DMS79 treated with DMSO at 0.1 percent for 48 hours (cell line): ENCODE data around the gene RBM3.
"Not testable (repeated sequence)": the region's sequence is repeated elsewhere in the genome, so short reads cannot be mapped to it uniquely, and the experiment has no call there.

Source experiments
- DNase-seq: peaks from one replicate; lab custom pipeline; 2025; lab: John Stamatoyannopoulos, UW

Gene RBM3

DNA sequence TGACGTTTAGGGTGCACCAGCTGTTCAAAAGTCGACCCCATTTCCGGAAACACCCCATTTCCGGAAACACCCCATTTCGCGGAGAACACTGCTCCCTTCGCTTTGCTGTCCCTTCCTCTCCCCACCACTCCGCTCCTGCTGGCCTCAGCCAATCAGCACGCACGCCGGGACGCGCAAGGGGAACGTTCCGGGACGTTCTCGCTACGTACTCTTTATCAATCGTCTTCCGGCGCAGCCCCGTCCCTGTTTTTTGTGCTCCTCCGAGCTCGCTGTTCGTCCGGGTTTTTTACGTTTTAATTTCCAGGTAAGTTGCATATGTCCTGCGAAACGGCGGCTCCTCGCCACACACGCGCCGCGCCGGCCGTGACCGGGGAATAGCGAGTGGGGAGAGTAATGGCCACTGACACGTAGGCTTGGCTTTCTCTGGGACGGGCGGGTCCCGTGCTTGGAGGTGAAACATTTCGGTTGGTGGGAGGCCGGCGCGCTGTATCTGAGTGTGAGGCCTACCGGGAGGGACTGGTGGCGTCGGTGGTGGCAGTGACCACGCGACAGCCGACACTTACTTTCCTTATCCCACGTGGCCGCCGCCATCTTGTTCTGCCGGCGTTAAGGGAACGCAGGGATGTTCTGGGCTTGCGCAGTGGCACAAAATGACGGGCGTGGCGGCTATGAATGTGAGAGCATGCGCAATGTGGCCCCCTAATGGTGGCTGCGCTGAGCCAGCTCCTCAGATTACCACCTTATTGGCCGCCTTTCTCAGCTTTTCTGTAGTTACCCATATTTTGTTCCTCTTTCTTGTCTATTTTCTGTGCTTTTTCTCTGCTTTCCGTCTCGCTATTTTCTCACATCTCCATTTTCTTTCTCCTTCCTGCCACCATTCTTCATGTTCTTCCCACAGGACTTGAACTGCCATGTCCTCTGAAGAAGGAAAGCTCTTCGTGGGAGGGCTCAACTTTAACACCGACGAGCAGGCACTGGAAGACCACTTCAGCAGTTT is at the start of gene RBM3:
Gene RBM3 (plus strand): TSS at position 215 of the 997 bp plus-strand sequence. CDS start 697 bp downstream, at position 912.
- peak; percentile 82 for DNase-seq

DNA sequence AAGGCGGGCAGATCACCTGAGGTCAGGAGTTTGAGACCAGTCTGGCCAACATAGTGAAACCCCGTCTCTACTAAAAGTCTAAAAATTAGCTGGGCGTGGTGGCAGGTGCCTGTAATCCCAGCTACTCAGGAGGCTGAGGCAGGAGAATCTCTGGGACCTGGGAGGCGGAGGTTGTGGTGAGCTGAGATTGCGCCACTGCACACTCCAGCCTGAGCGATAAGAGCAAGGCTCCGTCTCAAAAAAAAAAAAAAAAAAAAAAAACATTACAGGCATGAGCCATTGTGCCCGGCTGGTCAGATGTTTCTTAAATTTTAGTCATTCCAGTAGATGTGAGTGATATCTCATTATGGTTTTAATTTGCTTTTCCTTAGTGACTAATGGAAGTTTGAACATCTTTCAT is 48.4 kb upstream of the RBM3 start:
- DNase-seq = not testable (repeated sequence)

DNA sequence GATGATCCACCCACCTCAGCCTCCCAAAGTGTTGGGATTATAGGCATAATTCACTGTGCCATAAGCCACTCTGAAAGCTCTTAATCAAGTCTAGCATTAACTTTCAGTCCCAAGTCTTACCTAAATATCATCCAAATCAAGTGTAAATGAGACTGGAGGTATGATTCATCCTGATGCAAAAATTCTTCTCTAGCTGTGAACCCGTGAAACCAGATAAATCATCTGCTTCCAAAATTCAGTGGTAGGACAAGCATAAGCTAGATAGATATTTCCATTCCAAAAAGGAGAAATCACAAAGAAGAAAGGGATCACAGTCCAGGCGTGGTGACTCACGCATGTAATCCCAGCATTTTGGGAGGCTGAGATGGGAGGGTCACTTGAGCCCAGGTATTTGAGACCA is 43.5 kb upstream of the RBM3 start:
- DNase-seq = no peak

DNA sequence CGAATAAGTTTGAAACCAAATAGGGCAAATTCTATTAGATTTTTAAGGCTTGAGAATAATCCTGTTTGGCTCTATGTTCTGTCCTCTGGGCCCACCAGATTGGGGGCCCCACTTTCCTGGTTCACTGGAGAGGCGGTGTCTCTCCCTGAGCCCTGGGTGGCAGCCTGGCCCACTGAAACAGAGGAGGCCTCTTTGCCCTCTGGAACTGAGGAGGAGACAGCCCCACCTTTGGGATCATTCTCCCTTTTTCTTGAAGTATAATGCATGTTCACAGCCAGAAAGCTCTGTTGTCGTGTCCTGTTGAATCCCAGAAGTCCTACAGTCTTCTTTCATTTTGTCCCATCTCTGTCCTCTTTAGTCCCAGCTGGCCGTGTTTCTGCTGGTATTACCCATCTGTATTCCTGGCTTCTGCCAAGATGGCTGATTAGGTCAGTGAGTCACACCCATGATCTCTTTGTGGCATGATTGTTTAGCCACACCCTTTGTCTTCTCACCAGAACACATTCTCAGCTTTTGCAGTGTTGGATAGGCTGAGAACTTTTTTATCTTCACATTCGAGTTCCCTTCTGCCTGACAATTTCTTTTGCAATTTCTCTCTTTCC is 42.8 kb upstream of the RBM3 start:
- DNase-seq = no peak

DNA sequence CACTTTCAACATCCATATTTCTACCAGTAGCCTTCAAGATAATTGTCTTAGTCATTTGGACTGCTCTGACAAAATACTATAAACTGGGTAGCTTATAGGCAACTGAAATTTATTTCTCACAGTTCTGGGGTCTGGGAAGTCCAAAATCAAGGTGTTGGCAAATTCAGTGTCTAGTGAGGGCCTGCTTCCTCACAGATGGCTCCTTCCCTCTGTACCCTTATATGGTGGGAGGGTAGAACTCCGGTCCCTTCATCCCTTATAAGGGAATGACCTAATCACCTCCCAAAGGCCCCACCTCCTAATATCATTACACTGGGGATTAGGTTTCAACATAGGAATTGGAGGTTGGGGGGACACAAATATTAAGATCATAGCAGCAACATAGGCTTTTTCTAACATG is 42.1 kb upstream of the RBM3 start:
- no peak for DNase-seq

DNA sequence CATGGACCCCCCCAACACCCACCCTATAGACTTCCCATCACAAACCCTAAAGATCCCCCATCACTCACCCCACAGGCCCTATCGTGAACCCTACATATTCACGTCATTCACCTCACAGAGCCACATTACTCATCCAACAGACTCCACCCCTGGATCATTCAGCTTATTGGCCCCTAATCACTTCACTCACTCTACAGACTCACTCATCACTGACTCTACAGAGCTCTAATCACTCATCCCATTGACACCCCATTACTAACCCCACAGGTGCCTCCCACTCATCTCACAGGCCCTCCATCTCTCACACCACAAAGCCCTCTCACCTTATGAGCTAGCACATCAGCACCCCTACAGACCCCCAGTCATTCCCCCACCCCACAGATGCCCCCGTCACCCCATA is 41.1 kb upstream of the RBM3 start:
- DNase-seq = no peak

GRCh38 chrX:48538641-48539344 is 35.5 kb upstream of the RBM3 start:
- DNase-seq = no peak

- peak; percentile 83 for DNase-seq
These were observed 34.8 kb upstream of the RBM3 start, which contains the start of gene TBC1D25 for GRCh38 chrX:48539345-48540027. Gene TBC1D25, plus strand, starts transcription at chrX:48539714. Its CDS starts 84 bp downstream, at chrX:48539798.

DNA sequence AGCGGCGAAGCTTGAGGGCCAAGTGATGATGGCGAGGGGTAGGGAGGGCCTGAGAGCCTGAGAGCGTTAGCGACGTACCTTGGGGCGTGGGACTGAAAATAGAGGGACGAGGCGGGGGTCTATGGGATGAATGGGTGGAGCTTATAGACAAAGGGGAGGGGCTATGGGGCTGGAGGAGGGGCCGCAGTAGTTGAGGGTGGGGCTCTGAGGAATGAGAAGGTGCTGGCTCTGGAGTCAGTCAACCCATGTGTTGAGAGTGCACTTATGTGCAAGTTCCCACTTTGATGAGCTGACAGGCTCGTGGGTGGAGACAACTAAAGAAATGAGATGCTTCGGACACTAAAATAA is 34.3 kb upstream of the RBM3 start:
- no peak for DNase-seq

DNA sequence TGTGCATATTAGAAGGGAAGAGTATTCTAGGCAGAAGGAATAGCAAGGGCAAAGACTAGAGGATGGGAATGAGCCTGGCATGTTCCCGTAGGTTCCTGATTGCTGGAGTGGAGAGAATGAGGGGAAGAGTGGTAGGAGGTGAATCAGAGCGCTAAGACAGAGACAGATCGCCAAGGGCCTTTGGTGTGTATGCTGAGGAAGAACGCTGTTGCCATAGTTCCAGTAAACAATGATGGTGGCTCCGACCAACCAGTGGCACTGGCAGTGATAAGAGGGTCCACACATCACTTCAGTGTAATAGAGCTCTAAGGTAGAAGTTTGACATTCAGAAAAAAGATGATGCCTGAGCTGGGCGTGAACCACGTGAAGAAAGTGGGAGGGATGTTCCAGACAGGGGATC is 33.8 kb upstream of the RBM3 start:
- DNase-seq = no peak

DNA sequence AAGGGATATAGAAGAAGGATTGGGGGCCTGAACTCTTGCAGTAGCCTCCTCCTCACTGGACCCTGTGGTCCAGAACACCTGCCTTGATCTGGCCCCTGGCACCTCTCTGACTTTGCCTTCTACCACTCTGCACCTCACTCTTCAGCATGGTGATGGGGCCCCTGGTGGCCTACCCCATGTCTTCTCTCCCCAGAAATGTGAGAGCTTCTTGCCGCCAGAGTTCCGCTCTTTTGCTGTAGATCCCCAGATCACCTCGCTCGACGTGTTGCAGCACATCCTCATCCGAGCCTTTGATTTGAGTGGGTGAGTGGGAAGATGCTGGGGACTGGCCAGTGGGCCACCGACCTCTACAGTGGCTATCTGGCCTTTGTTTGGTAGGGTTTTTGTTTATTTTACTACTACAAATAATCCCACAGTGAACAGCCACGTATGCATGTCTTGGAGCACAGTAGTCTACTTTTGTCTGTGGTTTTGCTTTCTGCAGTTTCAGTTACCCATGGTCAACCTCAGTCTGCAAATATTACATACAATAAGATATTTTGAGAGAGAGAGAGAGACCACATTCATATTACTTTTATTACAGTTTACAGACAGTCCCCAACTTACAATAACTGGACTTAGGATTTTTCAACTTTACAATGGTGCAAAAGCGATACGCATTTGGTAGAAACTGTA is 33.0 kb upstream of the RBM3 start:
- no peak for DNase-seq

GRCh38 chrX:48548871-48549270 is 25.4 kb upstream of the RBM3 start:
- no peak for DNase-seq

GRCh38 chrX:48555731-48556325 is 18.5 kb upstream of the RBM3 start:
- not testable (repeated sequence) for DNase-seq

DNA sequence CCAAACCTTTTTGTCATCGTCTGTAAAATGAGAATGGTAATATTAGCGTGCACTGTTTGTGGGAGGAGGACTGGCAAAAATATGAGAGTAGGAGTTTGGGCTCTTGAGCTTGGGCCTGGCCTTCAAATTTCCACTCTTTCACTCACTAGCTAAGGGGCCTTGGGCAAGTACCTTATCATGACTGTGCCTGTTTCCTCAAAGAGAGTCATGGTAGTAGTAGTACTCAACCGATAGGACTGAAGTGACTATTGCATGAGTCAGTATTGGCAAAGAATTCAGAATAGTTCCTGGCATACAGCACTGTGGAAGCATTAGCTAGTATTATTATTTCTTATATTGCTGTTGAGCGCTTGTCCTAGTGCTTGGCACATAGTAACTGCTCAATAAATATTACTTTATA is 16.0 kb upstream of the RBM3 start:
- DNase-seq = no peak

DNA sequence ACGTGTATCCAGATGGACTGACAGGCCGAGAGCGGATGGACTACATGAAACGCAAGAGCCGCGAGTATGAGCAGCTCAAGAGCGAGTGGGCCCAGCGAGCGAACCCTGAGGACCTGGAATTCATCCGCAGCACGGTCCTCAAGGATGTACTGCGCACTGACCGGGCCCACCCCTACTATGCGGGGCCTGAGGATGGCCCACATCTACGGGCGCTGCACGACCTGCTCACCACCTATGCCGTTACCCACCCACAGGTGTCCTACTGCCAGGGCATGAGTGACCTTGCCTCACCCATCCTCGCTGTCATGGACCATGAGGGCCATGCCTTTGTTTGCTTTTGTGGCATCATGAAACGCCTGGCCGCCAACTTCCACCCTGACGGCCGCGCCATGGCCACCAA is 14.6 kb upstream of the RBM3 start:
- no peak for DNase-seq

GRCh38 chrX:48560056-48560455 is 14.2 kb upstream of the RBM3 start:
- DNase-seq = no peak

DNA sequence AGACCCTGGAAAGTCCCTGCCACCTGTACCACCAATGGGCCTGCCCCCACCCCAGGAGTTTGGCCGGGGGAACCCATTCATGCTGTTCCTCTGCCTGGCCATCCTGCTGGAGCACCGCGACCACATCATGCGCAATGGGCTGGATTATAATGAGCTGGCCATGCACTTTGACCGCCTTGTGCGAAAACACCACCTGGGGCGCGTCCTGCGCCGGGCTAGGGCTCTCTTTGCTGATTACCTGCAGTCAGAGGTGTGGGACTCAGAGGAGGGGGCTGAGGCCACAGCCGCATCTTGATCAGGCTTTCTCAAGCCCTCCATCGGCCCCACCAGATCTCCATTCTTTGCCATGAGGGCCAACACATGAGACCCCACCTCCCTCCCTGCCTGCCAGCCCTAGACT is 13.6 kb upstream of the RBM3 start:
- no peak for DNase-seq

DNA sequence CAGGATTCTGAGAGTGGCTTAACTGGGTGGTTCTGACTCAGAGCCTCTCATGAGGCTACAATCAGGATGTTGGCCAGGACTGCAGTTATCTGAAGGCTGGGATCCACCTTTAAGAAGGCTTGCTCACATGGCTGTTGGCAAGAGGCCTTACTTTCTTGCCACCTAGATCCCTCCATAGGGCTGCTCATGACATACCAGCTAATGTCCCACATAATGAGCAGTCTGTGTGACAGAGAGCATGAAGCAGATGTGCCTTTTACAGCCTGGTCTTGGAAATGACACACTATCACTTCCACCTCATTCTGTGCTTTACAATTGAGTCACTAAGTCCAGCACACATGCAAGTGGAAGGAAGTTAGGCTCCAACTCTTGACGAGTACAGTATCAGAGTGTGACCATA is 4.3 kb upstream of the RBM3 start:
- no peak for DNase-seq

DNA sequence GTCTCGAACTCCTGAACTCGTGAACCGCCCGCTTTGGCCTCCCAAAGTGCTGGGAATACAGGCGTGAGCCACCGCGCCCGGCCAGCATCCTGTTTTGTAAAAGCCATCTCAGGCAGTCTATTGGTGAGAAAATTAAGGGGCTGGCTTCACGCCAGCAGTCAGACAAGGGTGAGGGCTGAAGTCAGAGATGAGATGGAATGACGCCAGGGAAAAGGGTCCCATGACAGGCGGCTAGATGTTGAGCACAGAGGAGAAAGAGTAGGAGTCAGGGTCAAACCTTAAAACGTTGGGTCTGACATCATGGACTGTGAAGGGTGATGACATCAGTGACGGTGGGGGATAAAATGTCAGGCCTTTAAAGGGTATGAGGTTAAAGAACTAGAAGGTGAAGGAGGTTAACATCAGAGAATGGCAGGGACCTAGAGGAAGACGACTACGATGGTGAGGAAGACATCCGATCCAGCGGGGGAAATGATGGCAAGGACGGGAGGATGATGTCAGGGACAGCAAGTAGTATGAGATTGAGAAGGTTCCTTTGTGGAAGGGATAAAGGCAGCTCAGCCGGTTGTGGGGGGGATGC is 504 bp upstream of the RBM3 start:
- peak; percentile 60 for DNase-seq

DNA sequence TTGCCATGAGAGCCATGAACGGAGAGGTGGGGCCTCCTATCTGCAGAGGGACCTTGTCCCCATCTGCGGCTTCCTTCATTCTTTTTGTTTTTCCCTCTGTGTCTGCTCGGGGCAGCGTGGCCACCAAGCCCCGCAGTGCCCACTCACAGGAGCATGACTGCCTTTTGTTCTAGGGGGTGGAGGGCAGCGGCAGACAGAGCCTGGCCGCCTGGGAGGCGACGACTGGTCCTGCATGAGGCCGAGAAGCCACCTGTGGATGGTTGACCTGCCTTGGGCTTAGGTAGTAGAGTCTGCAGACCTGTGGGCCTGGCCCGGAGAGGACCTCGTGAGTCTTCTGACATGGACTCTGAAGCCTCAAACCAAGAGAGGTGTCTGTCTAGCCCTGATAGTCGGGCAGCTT is 1.4 kb downstream of the RBM3 start:
- DNase-seq = no peak

GRCh38 chrX:48576108-48576507 is 1.8 kb downstream of the RBM3 start:
- DNase-seq = no peak
